ENCODE data around the gene PRPF8.
A peak's percentile ranks its signal among the peaks of the same experiment; 100 is the strongest.

Gene PRPF8

GRCh38 chr17:1643999-1644492, 40.6 kb downstream of the PRPF8 start:
- no peak for DNase-seq

GRCh38 chr17:1643293-1643998, 41.2 kb downstream of the PRPF8 start:
- DNase-seq, result peak; percentile 23

- DNase-seq, result no peak
These were observed 43.6 kb downstream of the PRPF8 start for GRCh38 chr17:1641065-1641403.

GRCh38 chr17:1640329-1641064, 44.2 kb downstream of the PRPF8 start:
- DNase-seq, result no peak

- no peak for DNase-seq
These were observed 45.0 kb downstream of the PRPF8 start for GRCh38 chr17:1639549-1640180.

- DNase-seq, result no peak
These were observed 45.9 kb downstream of the PRPF8 start for GRCh38 chr17:1638624-1639300.

GRCh38 chr17:1638171-1638590, 46.5 kb downstream of the PRPF8 start:
- DNase-seq, result no peak

GRCh38 chr17:1636732-1637285, 47.9 kb downstream of the PRPF8 start:
- no peak for DNase-seq

GRCh38 chr17:1635675-1636465, 48.8 kb downstream of the PRPF8 start:
- no peak for DNase-seq

GRCh38 chr17:1634841-1635650, 49.6 kb downstream of the PRPF8 start:
- no peak for DNase-seq

GRCh38 chr17:1630662-1631061, 54.0 kb downstream of the PRPF8 start:
- no peak for DNase-seq

- peak; percentile 80 for DNase-seq
These were observed 55.0 kb downstream of the PRPF8 start for GRCh38 chr17:1629504-1630310.

- DNase-seq, result peak; percentile 91
These were observed 55.7 kb downstream of the PRPF8 start for GRCh38 chr17:1628856-1629503.

GRCh38 chr17:1627982-1628855, 56.4 kb downstream of the PRPF8 start, which contains the start of gene SLC43A2:
TSS of gene SLC43A2 (minus strand) at chr17:1628834. CDS start at chr17:1627874, 960 bp downstream.
- DNase-seq, result peak; percentile 80

GRCh38 chr17:1627182-1627981, 57.3 kb downstream of the PRPF8 start:
- no peak for DNase-seq

GRCh38 chr17:1626333-1626732, 58.3 kb downstream of the PRPF8 start:
- no peak for DNase-seq

- no peak for DNase-seq
These were observed 59.1 kb downstream of the PRPF8 start for GRCh38 chr17:1625581-1625980.

- no peak for DNase-seq
These were observed 59.6 kb downstream of the PRPF8 start for GRCh38 chr17:1625053-1625452.

Measured in activated CD4-positive, alpha-beta T cell treated with anti-CD3 and anti-CD28 coated beads, Interleukin-2, amount 50 U/mL, for 16 hours (primary cell).